ENCODE data around the gene GALR3. TPM values are rescaled to one million over a fixed set of nuclear protein-coding genes. Genes with fewer than 3 reads are reported as not detected.

The GALR3 gene
- total and polyA plus RNA-seq, 2 of the 8 experiments (the other 6 are each of a cell fraction or from before 2014, with no cell fraction given): 0.84 to 1.1 TPM

- Histone ChIP-seq H3K79me1 (ENCODE audit: low read depth, low read length) (no peaks in the 10 kb centered on the region), H3K79me2 (ENCODE audit: control insufficient read depth in 1 of 2, insufficient read depth in 2 of 2, low read length in 2 of 2) (no peaks in the 10 kb centered on the region), H4K20me1 (replicated peaks in 1 of 2; ENCODE audit: control insufficient read depth in 1 of 2, insufficient read depth in 2 of 2, low read length in 2 of 2) (peaks cover 0 to 1% of the 10 kb centered on the region in 2 experiments), H3K14ac (ENCODE audit: insufficient read length) (no peak overlapping the region), H2BK15ac (ENCODE audit: low read length) (peak overlapping the region; percentile 100; the same call in 1 of the 2 replicates), H3K4ac (replicated peaks; ENCODE audit: insufficient read length, low read depth, low read length) (peak overlapping the region; percentile 11), H3K9me3 (ENCODE audit: insufficient read depth in 2 of 2, low read depth in 1 of 2, low read length in 1 of 2) (no peaks in the 10 kb centered on the region), H2BK12ac (ENCODE audit: low read depth, low read length) (peak overlapping the region; percentile 97; the same call in 1 of the 2 replicates), H2BK5ac (ENCODE audit: low read depth, low read length) (peak overlapping the region; percentile 75; the same call in 1 of the 2 replicates), H3K27ac (ENCODE audit: low read depth, low read length) (no peak overlapping the region), H3K4me2 (ENCODE audit: insufficient read depth in 1 of 2, low read depth in 2 of 2, low read length in 2 of 2) (peak overlapping the region; percentile 96 to 98), H2AFZ (ENCODE audit: low read length) (peak overlapping the region; percentile 43; the same call in 1 of the 2 replicates), H3K9ac (replicated peaks in 1 of 4; ENCODE audit: extremely low read depth in 1 of 4, low read depth in 3 of 4, low read length in 3 of 4) (peak overlapping the region in 3 of 4 experiments; percentile 2 to 42 (median 35); a peak in 3 of 7 replicates), H3K27me3 (replicated peaks in 1 of 4; ENCODE audit: control insufficient read depth in 3 of 4, extremely low read depth in 1 of 4, insufficient read depth in 3 of 4, low read length in 3 of 4) (peaks cover under 1 to 30% (median 23%) of the 10 kb centered on the region in 4 experiments), H2AK5ac (ENCODE audit: low read depth, low read length) (0 out of 2 replicates have a peak overlapping the region, but pooled peaks have one; percentile 53), H4K91ac (replicated peaks; ENCODE audit: insufficient read length, low read length) (peak overlapping the region; percentile 48), H3K18ac (ENCODE audit: extremely low read depth, low read length) (peak overlapping the region; percentile 91), H4K8ac (ENCODE audit: extremely low read depth, insufficient read depth, low read length) (peak overlapping the region; percentile 45), H3K23me2 (ENCODE audit: low read depth, low read length) (peaks cover 10% of the 10 kb centered on the region), H3K4me3 (ENCODE audit: extremely low read depth in 1 of 4, insufficient read depth in 2 of 4, low read depth in 3 of 4, low read length in 4 of 4) (peak overlapping the region; percentile 35 to 60 (median 46)), H3K36me3 (ENCODE audit: control insufficient read depth in 2 of 4, insufficient read depth in 4 of 4, low read length in 3 of 4) (peaks cover 0 to 8% (median 3%) of the 10 kb centered on the region in 4 experiments; a peak in 3 of 8 replicates), H3K4me1 (replicated peaks in 1 of 4; ENCODE audit: control insufficient read depth in 3 of 4, insufficient read depth in 4 of 4, low read length in 3 of 4) (peaks cover 5 to 33% (median 27%) of the 10 kb centered on the region in 4 experiments), H2BK120ac (replicated peaks; ENCODE audit: low read depth, low read length) (peak overlapping the region; percentile 59), H3K23ac (ENCODE audit: insufficient read length) (no peak overlapping the region), H3K56ac (replicated peaks; ENCODE audit: insufficient read length, low read depth, low read length) (no peak overlapping the region), H4K5ac (ENCODE audit: insufficient read length, low read depth, low read length) (peak overlapping the region; percentile 8), H2BK20ac (ENCODE audit: low read length) (0 out of 2 replicates have a peak overlapping the region, but pooled peaks have one; percentile 61)
- ChIA-PET POLR2A (ENCODE audit: partially characterized antibody) (interaction anchor here (0.8 to 6.2 kb wide), 11 partner anchors 8 to 362 kb away, joined by 3 to 142 read pairs (median 5); partner anchors contain the start of genes EIF3L, GCAT and PLA2G6), CTCF (ENCODE audit: partially characterized antibody) (interaction anchor here (0.6 to 7.7 kb wide), 14 partner anchors 11 to 201 kb away, joined by 3 to 80 read pairs (median 10); partner anchors contain the start of genes ANKRD54, EIF3L and GCAT)
- DNase-seq (ENCODE audit: low read depth in 1 of 2, low spot score in 2 of 2) (no peak), FAIRE-seq (no peak)
- WGBS, 2 experiments (ENCODE audit: extremely low coverage in 1 of 2, insufficient coverage in 1 of 2, insufficient read length in 1 of 2, insufficient replicate concordance in 2 of 2, low coverage in 1 of 2, low lambda C conversion rate in 2 of 2, missing lambda C conversion rate in 1 of 2): 21% methylated on average over 14 of the region's 14 CpGs; no CpG with 5 or more reads in 1 of the 2 experiments
- no peak for TF ChIP-seq POLR2A (IDR thresholded peaks at IDR 0.05; ENCODE audit: control extremely low read depth in 1 of 2, low read depth in 2 of 2, low read length in 2 of 2)
- TF ChIP-seq, protein P1, sequence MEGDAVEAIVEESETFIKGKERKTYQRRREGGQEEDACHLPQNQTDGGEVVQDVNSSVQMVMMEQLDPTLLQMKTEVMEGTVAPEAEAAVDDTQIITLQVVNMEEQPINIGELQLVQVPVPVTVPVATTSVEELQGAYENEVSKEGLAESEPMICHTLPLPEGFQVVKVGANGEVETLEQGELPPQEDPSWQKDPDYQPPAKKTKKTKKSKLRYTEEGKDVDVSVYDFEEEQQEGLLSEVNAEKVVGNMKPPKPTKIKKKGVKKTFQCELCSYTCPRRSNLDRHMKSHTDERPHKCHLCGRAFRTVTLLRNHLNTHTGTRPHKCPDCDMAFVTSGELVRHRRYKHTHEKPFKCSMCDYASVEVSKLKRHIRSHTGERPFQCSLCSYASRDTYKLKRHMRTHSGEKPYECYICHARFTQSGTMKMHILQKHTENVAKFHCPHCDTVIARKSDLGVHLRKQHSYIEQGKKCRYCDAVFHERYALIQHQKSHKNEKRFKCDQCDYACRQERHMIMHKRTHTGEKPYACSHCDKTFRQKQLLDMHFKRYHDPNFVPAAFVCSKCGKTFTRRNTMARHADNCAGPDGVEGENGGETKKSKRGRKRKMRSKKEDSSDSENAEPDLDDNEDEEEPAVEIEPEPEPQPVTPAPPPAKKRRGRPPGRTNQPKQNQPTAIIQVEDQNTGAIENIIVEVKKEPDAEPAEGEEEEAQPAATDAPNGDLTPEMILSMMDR (IDR thresholded peaks at IDR 0.05; ENCODE audit: control extremely low read depth in 1 of 3, insufficient read depth in 1 of 3, low read depth in 1 of 3, low read length in 3 of 3): no peak
- no peak for TF ChIP-seq SP4 (IDR thresholded peaks at IDR 0.05; ENCODE audit: low read length)
- TF ChIP-seq SIN3A (conservative IDR thresholded peaks at IDR 0.05 in 1 of 2, IDR thresholded peaks at IDR 0.05 in 1 of 2; ENCODE audit: low read depth in 1 of 2, low read length in 2 of 2): 0 out of 4 replicates have a peak, but pooled peaks of 1 of the 2 experiments have one; percentile 4
- peak; percentile 69 for TF ChIP-seq KDM4A (IDR thresholded peaks at IDR 0.05; ENCODE audit: low read depth, low read length, severe bottlenecking)
These were observed 4.1 kb upstream of the GALR3 start for GRCh38 chr22:37819105-37819433.

Measured in H1 (cell line).